Activated CD4-positive, alpha-beta T cell treated with anti-CD3 and anti-CD28 coated beads, Interleukin-2, amount 10 ng/mL, durations not matched to agents 7 days and 5 days (primary cell): ENCODE results near the gene GJC2. TPM values are rescaled to one million over a fixed set of nuclear protein-coding genes. Genes with fewer than 3 reads are reported as not detected.
"Not testable (repeated sequence)": the region's sequence is repeated elsewhere in the genome, so short reads cannot be mapped to it uniquely, and the experiment has no call there.

ENCODE experiments used
- CTCF ChIA-PET: fragments of 350-600 bp; sonication (Branson Sonifier 250); formaldehyde crosslinking; loops from one replicate; lab custom pipeline; 2021; ENCODE audit warnings: antibody characterized with exemption; lab: Charles Lee
- POLR2A ChIA-PET: fragments of 350-600 bp; sonication (Branson Sonifier 250); formaldehyde crosslinking; loops from one replicate; lab custom pipeline; 2021; ENCODE audit warnings: antibody characterized with exemption; lab: Charles Lee
- DNase-seq: peaks from one replicate; pipeline ENCODE4 v3.0.0-alpha.2; 2020
- H3K27ac Mint-ChIP-seq: one replicate; pipeline ENCODE4 v1.8.0; 2021; ENCODE audit warnings: mild to moderate bottlenecking, moderate library complexity, mixed read lengths
- H3K27me3 Mint-ChIP-seq: one replicate; pipeline ENCODE4 v1.8.0; 2021; ENCODE audit warnings: mixed read lengths
- H3K36me3 Mint-ChIP-seq: one replicate; pipeline ENCODE4 v1.8.0; 2021; ENCODE audit warnings: low read depth, mixed read lengths
- H3K4me1 Mint-ChIP-seq: one replicate; pipeline ENCODE4 v1.8.0; 2021; ENCODE audit warnings: mixed read lengths
- H3K4me3 Mint-ChIP-seq: one replicate; pipeline ENCODE4 v1.8.0; 2021; ENCODE audit warnings: mild to moderate bottlenecking, moderate library complexity, mixed read lengths
- H3K9me3 Mint-ChIP-seq: one replicate; pipeline ENCODE4 v1.8.0; 2021; ENCODE audit warnings: mixed read lengths
- total RNA-seq, 2 experiments: library from RNA; stranded (reverse); gene quantifications; one replicate each; pipeline ENCODE4 v1.2.3, GENCODE V29; 2021

Gene GJC2
- total RNA-seq, 2 experiments from 2014 or later: 0.40 to 0.62 TPM

GRCh38 chr1:228164561-228165371 is 15.0 kb downstream of the GJC2 start:
- Mint-ChIP-seq H3K9me3 (no peaks in the 10 kb centered on the region), H3K27me3 (no peaks in the 10 kb centered on the region), H3K4me3 (peak overlapping the region; percentile 83), H3K36me3 (no peaks in the 10 kb centered on the region), H3K27ac (peak overlapping the region; percentile 96), H3K4me1 (peaks cover 41% of the 10 kb centered on the region)
- no peak for DNase-seq
- ChIA-PET CTCF (interaction anchor here (0.6 to 8.5 kb wide), 14 partner anchors 11 to 165 kb away, joined by 3 to 104 read pairs (median 5); partner anchors contain the start of gene GUK1), POLR2A (interaction anchor here (1.0 kb wide), 1 partner anchor 9 kb away, joined by 3 read pairs; no protein-coding TSS in a partner anchor)

DNA sequence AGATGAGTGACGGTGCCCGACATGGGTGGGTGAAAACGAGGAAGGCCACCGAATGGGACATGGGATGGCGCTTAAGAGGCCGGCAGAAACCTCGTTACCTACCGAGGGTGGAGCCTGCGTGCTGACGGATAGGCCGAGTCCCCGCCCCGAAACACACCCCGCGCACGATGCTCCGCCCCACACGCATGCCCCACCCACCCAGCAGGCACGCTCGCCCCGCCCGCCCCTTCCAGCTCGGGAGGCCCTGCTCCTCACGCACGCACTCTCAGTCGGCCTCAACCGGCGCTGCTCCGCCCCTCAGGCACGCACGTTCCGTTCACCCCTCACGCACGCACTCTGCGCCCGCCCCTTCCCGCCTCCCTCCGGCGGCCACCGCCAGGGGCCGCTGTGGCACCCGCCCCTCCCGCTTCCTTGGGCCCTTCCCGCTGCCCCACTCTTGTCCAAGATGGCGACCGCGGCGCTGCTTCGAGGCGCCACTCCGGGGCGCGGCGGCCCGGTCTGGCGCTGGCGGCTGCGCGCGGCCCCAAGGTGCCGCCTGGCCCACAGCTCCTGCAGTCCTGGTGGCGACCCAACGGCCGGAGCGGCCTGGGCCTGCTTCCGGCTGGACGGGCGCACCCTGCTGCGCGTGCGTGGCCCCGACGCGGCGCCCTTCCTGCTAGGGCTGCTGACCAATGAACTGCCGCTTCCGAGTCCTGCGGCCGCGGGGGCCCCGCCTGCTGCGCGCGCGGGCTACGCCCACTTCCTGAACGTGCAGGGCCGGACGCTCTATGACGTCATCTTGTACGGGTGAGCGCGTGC is 15.8 kb downstream of the GJC2 start, which contains the start of gene IBA57:
TSS of gene IBA57 (plus strand) at position 433 of the 798 bp plus-strand sequence. CDS start at position 446, 13 bp downstream.
- peak; percentile 99 for DNase-seq
- H3K36me3 Mint-ChIP-seq: no peaks in the 10 kb centered on the region
- no peaks in the 10 kb centered on the region for H3K9me3 Mint-ChIP-seq
- no peaks in the 10 kb centered on the region for H3K27me3 Mint-ChIP-seq
- peak within 1 kb of the TSS; percentile 83 for H3K4me3 Mint-ChIP-seq
- CTCF ChIA-PET: interaction anchor here (0.6 to 8.5 kb wide), 23 partner anchors 12 to 166 kb away, joined by 3 to 104 read pairs (median 5); partner anchors contain the start of genes GUK1 and MRPL55
- peaks cover 41% of the 10 kb centered on the region for H3K4me1 Mint-ChIP-seq
- peak within 1 kb of the TSS; percentile 96 for H3K27ac Mint-ChIP-seq
- POLR2A ChIA-PET: interaction anchor here (1.0 kb wide), 1 partner anchor 8 kb away, joined by 3 read pairs; no protein-coding TSS in a partner anchor

DNA sequence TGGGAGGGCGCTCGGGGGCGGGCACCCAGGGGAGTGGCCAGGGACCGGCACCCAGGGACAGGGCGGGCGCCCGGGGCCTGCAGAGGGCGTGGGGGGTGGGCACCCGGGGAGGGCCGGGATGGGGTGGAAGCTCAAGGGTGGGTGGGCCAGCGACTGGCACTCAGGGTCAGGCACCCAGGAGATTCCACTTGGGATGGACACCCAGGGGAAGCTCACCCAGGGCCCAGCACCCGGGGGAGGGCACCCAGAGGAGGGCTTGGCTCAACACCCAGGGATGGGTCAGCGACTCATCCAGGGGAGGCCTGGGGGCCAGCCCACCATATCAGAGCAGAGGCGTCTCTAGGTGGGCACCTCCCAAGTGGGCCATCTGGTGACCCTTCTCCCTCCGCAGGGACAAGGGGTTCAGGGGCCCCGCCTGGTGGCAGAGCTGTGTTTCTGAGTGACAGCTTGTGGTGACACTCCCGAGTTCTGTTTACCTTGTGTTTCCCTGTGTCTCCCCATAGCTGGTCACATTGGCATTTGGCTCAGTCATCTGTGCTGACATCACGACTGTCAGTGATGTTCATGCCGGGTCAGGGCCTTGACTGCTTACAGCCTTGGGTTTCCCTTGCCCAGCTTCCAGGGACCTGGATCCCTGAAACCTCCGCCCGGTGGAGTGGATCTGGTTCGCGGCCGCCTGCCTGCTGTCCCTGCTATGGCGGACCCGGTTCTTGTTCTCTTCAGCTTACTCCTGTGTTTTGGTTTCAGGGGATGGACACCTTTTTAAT is 16.6 kb downstream of the GJC2 start:
- H3K27me3 Mint-ChIP-seq: no peaks in the 10 kb centered on the region
- peak overlapping the region; percentile 96 for H3K27ac Mint-ChIP-seq
- peaks cover 41% of the 10 kb centered on the region for H3K4me1 Mint-ChIP-seq
- H3K36me3 Mint-ChIP-seq: no peaks in the 10 kb centered on the region
- H3K9me3 Mint-ChIP-seq: no peaks in the 10 kb centered on the region
- ChIA-PET POLR2A (interaction anchor here (0.6 kb wide), 1 partner anchor 329 kb away, joined by 4 read pairs; no protein-coding TSS in a partner anchor), CTCF (interaction anchor here (0.7 to 8.5 kb wide), 22 partner anchors 11 to 299 kb away, joined by 3 to 104 read pairs (median 5); partner anchors contain the start of genes GUK1 and MRPL55)
- H3K4me3 Mint-ChIP-seq: peak overlapping the region; percentile 82
- DNase-seq: peak; percentile 63

GRCh38 chr1:228168563-228169270 is 19.0 kb downstream of the GJC2 start:
- peak overlapping the region; percentile 65 for H3K27ac Mint-ChIP-seq
- no peaks in the 10 kb centered on the region for H3K27me3 Mint-ChIP-seq
- no peaks in the 10 kb centered on the region for H3K9me3 Mint-ChIP-seq
- H3K4me3 Mint-ChIP-seq: no peak overlapping the region
- POLR2A ChIA-PET: no interaction called here
- CTCF ChIA-PET: interaction anchor here (0.6 to 8.5 kb wide), 8 partner anchors 10 to 224 kb away, joined by 3 to 104 read pairs (median 3); partner anchors contain the start of gene GUK1
- DNase-seq: no peak
- no peaks in the 10 kb centered on the region for H3K36me3 Mint-ChIP-seq
- peaks cover 25% of the 10 kb centered on the region for H3K4me1 Mint-ChIP-seq

DNA sequence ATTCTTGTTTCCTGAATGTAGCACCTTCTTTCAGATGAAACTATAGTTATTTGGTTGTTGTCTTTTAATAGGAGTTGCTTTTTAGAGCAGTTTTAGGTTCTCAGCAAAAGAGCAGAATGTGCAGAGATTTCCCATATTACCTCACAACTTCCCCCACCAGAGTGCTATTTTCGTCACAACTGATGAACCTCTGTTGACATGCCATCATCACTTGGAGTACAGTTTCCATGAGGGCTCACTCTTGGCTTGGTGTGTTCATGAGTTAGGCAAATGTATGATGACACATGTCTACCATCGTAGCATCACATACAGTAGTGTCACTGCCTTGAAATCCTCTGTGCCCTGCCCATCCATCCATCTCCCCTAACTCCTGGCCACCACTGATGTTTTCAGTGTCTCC is 19.6 kb downstream of the GJC2 start:
- CTCF ChIA-PET: interaction anchor here (0.6 to 1.5 kb wide), 3 partner anchors 26 to 1266 kb away, joined by 3 read pairs; no protein-coding TSS in a partner anchor
- DNase-seq: no peak
- H3K9me3 Mint-ChIP-seq: no peaks in the 10 kb centered on the region
- POLR2A ChIA-PET: no interaction called here
- H3K4me1 Mint-ChIP-seq: peaks cover 20% of the 10 kb centered on the region
- H3K27me3 Mint-ChIP-seq: no peaks in the 10 kb centered on the region
- H3K4me3 Mint-ChIP-seq: no peak overlapping the region
- H3K36me3 Mint-ChIP-seq: no peaks in the 10 kb centered on the region
- no peak overlapping the region for H3K27ac Mint-ChIP-seq

DNA sequence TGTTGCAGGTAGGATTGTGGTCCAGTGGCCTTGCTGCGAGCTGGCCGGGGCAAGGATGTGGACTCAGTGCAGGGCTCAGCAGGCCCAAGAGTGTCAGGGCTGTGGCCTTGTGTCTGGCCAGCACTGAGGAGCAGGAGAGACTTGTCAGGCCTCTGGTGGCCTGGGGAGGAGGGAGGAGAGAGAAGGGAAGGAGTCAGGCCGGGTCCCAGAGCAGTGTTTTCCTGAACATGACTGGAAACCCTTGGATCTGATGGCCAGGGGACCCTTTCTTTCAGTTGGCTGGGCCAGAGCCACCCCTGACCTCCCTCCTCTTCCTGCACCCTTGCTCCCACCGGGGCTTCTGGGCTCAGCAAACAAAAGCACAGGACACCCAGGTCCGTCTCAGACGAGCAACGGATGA is 20.9 kb downstream of the GJC2 start:
- no peaks in the 10 kb centered on the region for H3K9me3 Mint-ChIP-seq
- ChIA-PET CTCF (interaction anchor here (1.5 kb wide), 1 partner anchor 27 kb away, joined by 3 read pairs; no protein-coding TSS in a partner anchor), POLR2A (interaction anchor here (0.6 kb wide), 1 partner anchor 287 kb away, joined by 3 read pairs; a partner anchor contains a TSS)
- peaks cover 13% of the 10 kb centered on the region for H3K4me1 Mint-ChIP-seq
- no peak for DNase-seq
- H3K4me3 Mint-ChIP-seq: no peak overlapping the region
- no peaks in the 10 kb centered on the region for H3K27me3 Mint-ChIP-seq
- peak overlapping the region; percentile 41 for H3K27ac Mint-ChIP-seq
- H3K36me3 Mint-ChIP-seq: no peaks in the 10 kb centered on the region

DNA sequence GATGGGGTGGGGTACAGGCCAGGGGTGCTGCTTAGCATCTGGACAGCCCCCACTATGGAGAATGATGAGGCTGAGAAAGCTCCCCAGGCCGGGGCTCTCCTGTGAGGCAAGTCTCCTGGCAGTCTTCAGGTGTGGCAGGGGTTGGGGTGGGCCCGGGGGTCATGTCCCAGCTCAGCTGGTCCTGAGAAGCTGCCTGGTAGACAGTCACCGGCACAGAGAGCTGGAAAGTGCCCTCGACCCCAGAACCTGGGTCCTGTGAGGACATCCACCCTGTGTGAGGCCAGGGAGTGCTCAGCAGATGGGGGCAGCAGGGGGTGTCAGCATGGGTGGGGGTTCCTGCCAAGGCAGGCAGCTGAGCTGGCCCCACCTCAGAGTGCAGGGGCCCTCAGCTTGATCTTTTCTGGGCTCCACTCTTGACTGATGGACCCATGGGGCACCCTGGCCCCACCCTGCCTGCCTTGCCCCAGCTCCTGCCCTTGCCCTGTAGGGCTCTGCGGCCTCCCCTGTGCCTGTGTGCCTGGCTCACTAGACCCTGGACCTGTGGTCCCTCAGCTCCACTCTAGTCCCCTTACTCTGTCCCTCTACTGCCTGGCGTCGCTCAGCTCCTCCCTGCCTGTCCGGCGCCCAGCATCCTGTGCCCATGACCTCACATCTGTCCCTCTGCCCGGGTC is 21.6 kb downstream of the GJC2 start:
- no peak overlapping the region for H3K4me3 Mint-ChIP-seq
- POLR2A ChIA-PET: no interaction called here
- H3K27me3 Mint-ChIP-seq: no peaks in the 10 kb centered on the region
- H3K36me3 Mint-ChIP-seq: peaks cover 1% of the 10 kb centered on the region
- CTCF ChIA-PET: no interaction called here
- no peak for DNase-seq
- no peaks in the 10 kb centered on the region for H3K9me3 Mint-ChIP-seq
- peaks cover 13% of the 10 kb centered on the region for H3K4me1 Mint-ChIP-seq
- peak overlapping the region; percentile 5 for H3K27ac Mint-ChIP-seq

DNA sequence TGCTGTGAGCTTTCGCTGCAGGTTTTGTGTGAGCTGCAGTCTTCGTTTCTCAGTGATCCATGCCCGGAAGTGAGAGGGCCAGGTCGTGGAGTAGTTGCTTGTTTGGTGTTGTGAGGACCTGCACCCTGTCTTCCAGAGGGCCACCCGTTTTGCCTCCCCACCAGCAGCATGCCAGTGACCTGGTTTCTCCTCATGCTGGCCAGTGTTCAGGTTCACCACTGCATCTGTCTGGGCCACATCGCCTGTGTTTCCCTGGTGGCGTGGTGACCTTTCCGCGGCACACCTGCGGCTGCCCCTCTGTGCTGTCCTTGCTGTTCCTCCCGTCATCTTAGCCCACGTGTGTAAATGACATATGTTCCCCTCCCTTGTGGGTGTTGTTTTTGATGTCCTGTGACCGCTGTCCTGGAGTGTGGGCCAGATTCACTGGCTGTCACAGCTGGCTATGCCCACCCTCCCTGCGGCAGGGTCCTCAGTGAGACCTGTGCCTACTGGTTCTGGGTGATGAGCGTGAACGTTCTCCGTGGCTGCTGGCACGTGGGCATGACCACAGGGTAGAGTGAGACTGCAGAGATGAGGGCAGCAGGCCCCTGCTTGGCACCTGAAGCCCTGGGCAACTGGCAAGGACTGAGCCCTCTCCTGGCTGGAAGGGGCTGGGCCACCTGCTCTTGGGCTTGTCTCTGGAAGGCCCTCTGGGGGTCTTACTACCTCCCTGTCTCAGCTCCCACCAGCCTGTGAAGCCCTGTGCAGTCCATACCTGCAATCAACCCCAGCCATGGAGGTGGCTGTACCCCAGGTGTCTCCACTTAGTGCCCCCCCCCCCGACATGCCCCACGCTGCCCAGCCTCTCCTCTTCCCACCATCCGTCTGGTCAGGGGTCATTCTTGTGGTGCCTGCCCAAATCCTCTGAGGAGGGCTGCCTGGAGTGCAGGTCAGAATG is 23.1 kb downstream of the GJC2 start:
- Mint-ChIP-seq H3K4me1 (peaks cover 3% of the 10 kb centered on the region), H3K36me3 (peaks cover 1% of the 10 kb centered on the region), H3K27me3 (no peaks in the 10 kb centered on the region), H3K9me3 (no peaks in the 10 kb centered on the region), H3K27ac (no peak overlapping the region), H3K4me3 (no peak overlapping the region)
- ChIA-PET CTCF (no interaction called here), POLR2A (interaction anchor here (0.6 kb wide), 1 partner anchor 7 kb away, joined by 3 read pairs; the partner anchor contains the start of gene IBA57)
- no peak for DNase-seq

DNA sequence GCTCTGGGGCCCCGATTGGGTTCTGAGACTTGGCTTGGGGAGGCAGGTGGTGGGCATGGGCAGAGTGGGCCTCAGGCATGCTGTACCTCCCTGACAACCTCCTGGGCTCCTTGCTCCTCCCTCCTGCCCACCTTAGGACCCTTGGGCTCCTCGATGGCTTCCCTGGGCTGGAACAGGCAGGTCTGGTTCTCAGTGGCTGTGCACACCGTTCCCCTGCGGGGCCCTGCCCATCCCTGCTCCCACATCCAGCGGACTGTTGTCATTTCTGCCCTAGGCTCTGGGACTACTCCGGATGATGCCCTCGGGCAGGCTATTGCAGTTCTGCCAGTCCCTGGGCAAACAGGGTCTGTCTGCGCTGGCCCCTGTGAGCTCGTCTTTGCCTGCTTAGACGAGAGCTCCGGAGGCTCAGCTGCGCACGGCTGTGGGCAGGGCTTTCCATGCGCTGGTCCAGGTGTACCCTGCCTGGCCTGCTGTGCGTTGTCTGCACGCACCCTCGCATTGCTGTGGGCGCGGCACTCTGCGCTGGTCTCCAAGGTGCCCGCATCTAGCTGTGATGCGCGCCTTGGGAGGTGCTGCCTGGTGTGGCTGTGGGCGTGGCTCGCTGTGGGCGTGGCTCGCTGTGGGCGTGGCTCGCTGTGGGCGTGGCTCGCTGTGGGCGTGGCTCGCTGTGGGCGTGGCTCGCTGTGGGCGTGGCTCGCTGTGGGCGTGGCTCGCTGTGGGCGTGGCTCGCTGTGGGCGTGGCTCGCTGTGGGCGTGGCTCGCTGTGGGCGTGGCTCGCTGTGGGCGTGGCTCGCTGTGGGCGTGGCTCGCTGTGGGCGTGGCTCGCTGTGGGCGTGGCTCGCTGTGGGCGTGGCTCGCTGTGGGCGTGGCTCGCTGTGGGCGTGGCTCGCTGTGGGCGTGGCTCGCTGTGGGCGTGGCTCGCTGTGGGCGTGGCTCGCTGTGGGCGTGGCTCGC is 24.1 kb downstream of the GJC2 start:
- ChIA-PET POLR2A (interaction anchor here (0.6 kb wide), 1 partner anchor 8 kb away, joined by 3 read pairs; the partner anchor contains the start of gene IBA57), CTCF (interaction anchor here (0.6 kb wide), 1 partner anchor 103 kb away, joined by 3 read pairs; no protein-coding TSS in a partner anchor)
- peak overlapping the region; percentile 19 for H3K27ac Mint-ChIP-seq
- DNase-seq: peak; percentile 46
- H3K4me1 Mint-ChIP-seq, H3K9me3 Mint-ChIP-seq, H3K27me3 Mint-ChIP-seq, H3K4me3 Mint-ChIP-seq, H3K36me3 Mint-ChIP-seq: not testable (repeated sequence)
